Sigmoid colon (tissue), 7 donors: ENCODE results near the gene MEPE. TPM values are rescaled to one million over a fixed set of nuclear protein-coding genes. Genes with fewer than 3 reads are reported as not detected.

Source experiments
- DNase-seq: peaks from one replicate; pipeline ENCODE4 v3.0.0-alpha.2; 2019
- H3K27ac ChIP-seq, 4 donors: fragments of 200-600 bp; sonication (generic); one replicate each; pipeline ENCODE4 v1.5.1; 2016 to 2019; ENCODE audit warnings: mild to moderate bottlenecking in 1 of 4
- H3K27me3 ChIP-seq, 3 donors: fragments of 200-600 bp; sonication (generic); one replicate each; pipeline ENCODE4 v1.5.1; 2019; ENCODE audit warnings: mild to moderate bottlenecking in 1 of 3
- H3K36me3 ChIP-seq, 4 donors: fragments of 200-600 bp; sonication (generic); one replicate each; pipeline ENCODE4 v1.5.1; 2016 to 2019
- H3K4me1 ChIP-seq, 4 donors: fragments of 200-600 bp; sonication (generic); one replicate each; pipeline ENCODE4 v1.5.1; 2017 to 2019
- H3K4me3 ChIP-seq, 4 donors: fragments of 200-600 bp; sonication (generic); one replicate each; pipeline ENCODE4 v1.5.1; 2017 to 2019; ENCODE audit warnings: mild to moderate bottlenecking in 2 of 4, moderate library complexity in 1 of 4
- H3K9me3 ChIP-seq, 4 donors: fragments of 200-600 bp in 3 of 4; sonication (generic) in 3 of 4; one replicate each; pipeline versions ENCODE4 v1.5.1 to v1.6.1; 2013 to 2019
- CTCF ChIP-seq, 4 experiments: fragments of 450-650 bp in 3 of 4; fragments of 200-600 bp in 1 of 4; IDR thresholded peaks; one replicate each; pipeline ENCODE4 v1.5.1; 2016 to 2019; ENCODE audit warnings: antibody characterized with exemption in 4 of 4, mild to moderate bottlenecking in 3 of 4, moderate library complexity in 2 of 4
- EP300 ChIP-seq, 4 donors: sonication (generic); formaldehyde crosslinking; IDR thresholded peaks; one replicate each; pipeline ENCODE4 v1.6.1; 2017; ENCODE audit warnings: antibody characterized with exemption in 4 of 4
- POLR2A ChIP-seq, 2 donors: fragments of 450-650 bp; IDR thresholded peaks; one replicate each; pipeline ENCODE4 v1.6.1; 2016; ENCODE audit warnings: antibody characterized with exemption in 2 of 2, mild to moderate bottlenecking in 2 of 2, moderate library complexity in 2 of 2
- POLR2AphosphoS5 ChIP-seq, 4 donors: sonication (generic); formaldehyde crosslinking; IDR thresholded peaks; one replicate each; pipeline ENCODE4 v1.6.1; 2017; ENCODE audit warnings: antibody characterized with exemption in 4 of 4
- WGBS, 2 donors: extraction: QIAGEN DNeasy Blood & Tissue Kit; methylation state at CpG; one replicate each; pipeline ENCODE4 v1.1.7; 2013; 5-methylcytosine and 5-hydroxymethylcytosine counted together
- intact Hi-C: fragments of 100-400 bp; cut with DNase I; formaldehyde crosslinking; loops from one replicate; pipeline ENCODE4 v1.15.1; 2023
- polyA plus RNA-seq, 3 donors: library from polyadenylated mRNA; stranded (reverse); fragments of 200-250 nt; gene quantifications; one replicate each; pipeline ENCODE4 v1.2.3, GENCODE V29; 2013
- total RNA-seq, 4 donors: library from RNA; depleted of rRNA; stranded (reverse); fragments of >200 nt; gene quantifications; one replicate each; pipeline ENCODE4 v1.1.0, GENCODE V29; 2016
- donor health status: healthy with polysubstance abuse.
- donor health status: Bipolar disorder and iron deficiency.
- donor health status: healthy.

Gene MEPE
- total and polyA plus RNA-seq, 7 donors, result not detected

GRCh38 chr4:87857789-87858188 is 25.0 kb downstream of the MEPE start:
- Histone ChIP-seq H3K27ac (no peak overlapping the region), H3K27me3 (no peaks in the 10 kb centered on the region), H3K4me1 (no peaks in the 10 kb centered on the region), H3K4me3 (no peak overlapping the region), H3K9me3 (no peaks in the 10 kb centered on the region), H3K36me3 (no peaks in the 10 kb centered on the region)
- WGBS, 2 donors, result 58 to 65% methylated on average over 5 of the region's 5 CpGs
- DNase-seq, result no peak
- intact Hi-C loops, result no loop called here
- no peak for TF ChIP-seq POLR2A (IDR thresholded peaks at IDR 0.05)
- no peak for TF ChIP-seq EP300 (IDR thresholded peaks at IDR 0.05)
- TF ChIP-seq CTCF (IDR thresholded peaks at IDR 0.05), result no peak
- TF ChIP-seq POLR2AphosphoS5 (IDR thresholded peaks at IDR 0.05), result no peak

GRCh38 chr4:87862236-87862635 is 29.5 kb downstream of the MEPE start:
- Histone ChIP-seq H3K4me3 (no peak overlapping the region), H3K27ac (no peak overlapping the region), H3K9me3 (no peaks in the 10 kb centered on the region), H3K4me1 (no peaks in the 10 kb centered on the region), H3K27me3 (no peaks in the 10 kb centered on the region), H3K36me3 (no peaks in the 10 kb centered on the region)
- intact Hi-C loops, result no loop called here
- TF ChIP-seq EP300 (IDR thresholded peaks at IDR 0.05) (no peak), CTCF (IDR thresholded peaks at IDR 0.05) (no peak), POLR2AphosphoS5 (IDR thresholded peaks at IDR 0.05) (no peak), POLR2A (IDR thresholded peaks at IDR 0.05) (no peak)
- 86 to 88% methylated on average over 2 of the region's 2 CpGs for WGBS, 2 donors
- DNase-seq, result no peak

- WGBS, 2 donors, result 82 to 93% methylated on average over 23 of the region's 23 CpGs
- H3K27me3 ChIP-seq, result no peaks in the 10 kb centered on the region
- no peak overlapping the region for H3K27ac ChIP-seq
- intact Hi-C loops, result no loop called here
- DNase-seq, result no peak
- no peaks in the 10 kb centered on the region for H3K9me3 ChIP-seq
- H3K4me3 ChIP-seq, result no peak overlapping the region
- no peaks in the 10 kb centered on the region for H3K4me1 ChIP-seq
- TF ChIP-seq CTCF (IDR thresholded peaks at IDR 0.05) (no peak), POLR2AphosphoS5 (IDR thresholded peaks at IDR 0.05) (no peak), POLR2A (IDR thresholded peaks at IDR 0.05) (no peak), EP300 (IDR thresholded peaks at IDR 0.05) (no peak)
- no peaks in the 10 kb centered on the region for H3K36me3 ChIP-seq
These were observed 30.7 kb downstream of the MEPE start for GRCh38 chr4:87863486-87863885.

GRCh38 chr4:87864321-87864720 is 31.6 kb downstream of the MEPE start:
- Histone ChIP-seq H3K4me3 (no peak overlapping the region), H3K27ac (no peak overlapping the region), H3K4me1 (no peaks in the 10 kb centered on the region), H3K36me3 (no peaks in the 10 kb centered on the region), H3K9me3 (no peaks in the 10 kb centered on the region), H3K27me3 (no peaks in the 10 kb centered on the region)
- no peak for DNase-seq
- intact Hi-C loops, result no loop called here
- WGBS, 2 donors, result 87 to 96% methylated on average over 2 of the region's 2 CpGs
- TF ChIP-seq CTCF (IDR thresholded peaks at IDR 0.05), result no peak
- no peak for TF ChIP-seq POLR2AphosphoS5 (IDR thresholded peaks at IDR 0.05)
- TF ChIP-seq EP300 (IDR thresholded peaks at IDR 0.05), result no peak
- TF ChIP-seq POLR2A (IDR thresholded peaks at IDR 0.05), result no peak

- TF ChIP-seq EP300 (IDR thresholded peaks at IDR 0.05) (no peak), POLR2AphosphoS5 (IDR thresholded peaks at IDR 0.05) (no peak), POLR2A (IDR thresholded peaks at IDR 0.05) (no peak), CTCF (IDR thresholded peaks at IDR 0.05) (no peak)
- Histone ChIP-seq H3K36me3 (no peaks in the 10 kb centered on the region), H3K9me3 (no peaks in the 10 kb centered on the region), H3K4me1 (no peaks in the 10 kb centered on the region), H3K4me3 (no peak overlapping the region), H3K27ac (no peak overlapping the region), H3K27me3 (no peaks in the 10 kb centered on the region)
- intact Hi-C loops, result no loop called here
- DNase-seq, result no peak
- 20 to 45% methylated on average over 3 of the region's 3 CpGs for WGBS, 2 donors
These were observed 32.5 kb downstream of the MEPE start for GRCh38 chr4:87865288-87865687.
